OCI-LY3 (cell line): ENCODE measurements around the gene FGGY.

ENCODE experiments used
- CTCF ChIP-seq: fragments of 200-600, 300-600 bp; sonication (generic); IDR thresholded peaks from 2 replicates; pipeline ENCODE4 v1.5.1; 2014; ENCODE audit warnings: antibody characterized with exemption, low read length, low read depth
- EZH2phosphoT487 ChIP-seq: fragments of 200-600 bp; shearing (Covaris generic); IDR thresholded peaks from 2 replicates; pipeline ENCODE4 v1.6.1; 2018; ENCODE audit warnings: antibody characterized with exemption, mixed run types, low read depth

GRCh38 chr1:59262631-59263030 lies 34.3 kb upstream of the FGGY start:
- no peak for TF ChIP-seq CTCF
- TF ChIP-seq EZH2phosphoT487, result no peak
